Trophoblast cell (in vitro differentiated cells and primary cell): ENCODE data around the gene THSD4.

Source experiments
- DNase-seq, 2 donors: peaks; one replicate each; pipeline ENCODE4 v3.0.0-alpha.2; 2016
- H2AFZ ChIP-seq: 2 replicates; pipeline ENCODE4 v1.6.1; 2013; ENCODE audit warnings: low read length, moderate library complexity, mild to moderate bottlenecking; ENCODE audit not compliant: insufficient read depth, poor library complexity
- H2AK5ac ChIP-seq: 2 replicates; pipeline ENCODE4 v1.6.1; 2013; ENCODE audit warnings: mild to moderate bottlenecking, low read length
- H2BK120ac ChIP-seq: 2 replicates; pipeline ENCODE4 v1.6.1; 2013; ENCODE audit warnings: low read length, mild to moderate bottlenecking, moderate library complexity; ENCODE audit not compliant: insufficient read depth, poor library complexity
- H2BK12ac ChIP-seq: 2 replicates; pipeline ENCODE4 v1.6.1; 2013; ENCODE audit warnings: mild to moderate bottlenecking, low read length, moderate library complexity
- H2BK5ac ChIP-seq: 2 replicates; pipeline ENCODE4 v1.6.1; 2013; ENCODE audit warnings: low read length, low read depth, moderate library complexity, mild to moderate bottlenecking; ENCODE audit not compliant: poor library complexity
- H3K14ac ChIP-seq: 2 replicates; pipeline ENCODE4 v1.6.1; 2013; ENCODE audit warnings: mild to moderate bottlenecking, low read length
- H3K18ac ChIP-seq: 2 replicates; pipeline ENCODE4 v1.6.1; 2013; ENCODE audit warnings: mild to moderate bottlenecking, low read length
- H3K23ac ChIP-seq: 2 replicates; pipeline ENCODE4 v1.6.1; 2013; ENCODE audit warnings: low read length
- H3K27ac ChIP-seq: 2 replicates; pipeline ENCODE4 v1.5.1; 2013; ENCODE audit warnings: low read depth, mild to moderate bottlenecking, inconsistent platforms, low read length, moderate library complexity
- H3K27me3 ChIP-seq: 2 replicates; pipeline ENCODE4 v1.6.1; 2013; ENCODE audit warnings: inconsistent platforms, mild to moderate bottlenecking, low read length, moderate library complexity; ENCODE audit not compliant: insufficient read depth
- H3K36me3 ChIP-seq, 2 experiments: 1 replicate in 1 of 2; 2 replicates in 1 of 2; pipeline ENCODE4 v1.6.1; 2013; ENCODE audit warnings: low read length in 2 of 2, mild to moderate bottlenecking in 2 of 2, moderate library complexity in 1 of 2; ENCODE audit not compliant: insufficient read depth in 2 of 2, control insufficient read depth in 1 of 2
- H3K4ac ChIP-seq: 2 replicates; pipeline ENCODE4 v1.6.1; 2013; ENCODE audit warnings: low read depth, mild to moderate bottlenecking, low read length, moderate library complexity
- H3K4me1 ChIP-seq, 2 experiments: 1 replicate in 1 of 2; 2 replicates in 1 of 2; pipeline ENCODE4 v1.6.1; 2013; ENCODE audit warnings: low read length in 2 of 2, mild to moderate bottlenecking in 2 of 2, moderate library complexity in 1 of 2; ENCODE audit not compliant: insufficient read depth in 2 of 2, control insufficient read depth in 1 of 2
- H3K4me2 ChIP-seq: 2 replicates; pipeline ENCODE4 v1.6.1; 2013; ENCODE audit warnings: inconsistent platforms, mild to moderate bottlenecking, low read length, moderate library complexity
- H3K4me3 ChIP-seq: 2 replicates; pipeline ENCODE4 v1.5.1; 2013; ENCODE audit warnings: mild to moderate bottlenecking, low read depth, low read length, inconsistent platforms
- H3K79me1 ChIP-seq: one replicate; pipeline ENCODE4 v1.6.1; 2013; ENCODE audit warnings: low read length
- H3K79me2 ChIP-seq: 2 replicates; pipeline ENCODE4 v1.6.1; 2013; ENCODE audit warnings: low read length, mild to moderate bottlenecking; ENCODE audit not compliant: control insufficient read depth, insufficient read depth, poor library complexity
- H3K9ac ChIP-seq: 2 replicates; pipeline ENCODE4 v1.6.1; 2013; ENCODE audit warnings: mild to moderate bottlenecking, low read length
- H3K9me3 ChIP-seq: 2 replicates; pipeline ENCODE4 v1.6.1; 2013; ENCODE audit warnings: low read depth, mild to moderate bottlenecking, control low read depth, inconsistent platforms, low read length; ENCODE audit not compliant: insufficient read depth
- H4K12ac ChIP-seq: 2 replicates; pipeline ENCODE4 v1.6.1; 2013; ENCODE audit warnings: low read depth, mild to moderate bottlenecking, low read length, moderate library complexity
- H4K8ac ChIP-seq: 2 replicates; pipeline ENCODE4 v1.6.1; 2013; ENCODE audit warnings: low read depth, mild to moderate bottlenecking, low read length, moderate library complexity
- H4K91ac ChIP-seq: one replicate; pipeline ENCODE4 v1.6.1; 2013; ENCODE audit warnings: low read depth, mild to moderate bottlenecking, low read length, moderate library complexity
- WGBS: extraction: QIAGEN DNeasy Blood & Tissue Kit; methylation state at CpG from one replicate; pipeline ENCODE4 v1.1.7; 2013; ENCODE audit warnings: missing lambda C conversion rate; ENCODE audit not compliant: insufficient read length, insufficient coverage; ENCODE audit errors: extremely low coverage; 5-methylcytosine and 5-hydroxymethylcytosine counted together

Gene THSD4

DNA sequence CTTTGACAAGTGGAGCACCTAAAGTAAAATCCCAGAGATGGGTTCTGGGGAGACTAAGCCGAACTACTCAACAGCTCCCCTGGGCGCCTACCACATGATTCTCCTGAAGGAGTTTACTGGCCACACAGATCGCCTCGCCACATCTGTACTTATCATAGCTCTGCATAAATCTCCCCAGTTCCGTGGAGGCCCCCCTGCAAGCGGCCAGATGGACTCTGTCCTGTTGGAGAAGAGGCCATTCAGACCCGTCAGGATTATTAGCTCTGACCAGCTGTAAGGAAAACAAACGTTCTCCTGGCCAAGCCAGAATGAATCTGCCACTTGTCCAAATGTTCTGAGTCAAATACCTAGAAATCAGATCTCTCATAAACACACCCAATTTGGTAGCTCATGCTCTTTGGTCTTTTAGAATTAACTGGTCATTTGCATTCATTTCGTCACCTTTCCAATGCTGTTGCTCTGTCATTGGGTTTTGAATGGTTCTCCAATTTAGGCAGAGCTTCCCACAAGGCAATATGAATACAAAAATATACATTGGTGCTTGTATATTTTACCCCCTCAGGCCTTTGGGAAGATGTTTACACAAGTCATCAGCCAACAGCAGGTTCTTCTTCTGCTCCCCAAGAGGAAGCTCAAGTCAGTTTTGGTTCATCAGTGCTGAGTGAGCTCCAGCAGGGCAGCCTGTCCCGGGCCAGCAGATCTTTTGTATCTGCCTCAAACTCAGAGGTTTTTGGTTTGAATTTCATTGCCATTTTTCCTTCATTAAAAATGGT, 124.5 kb downstream of the THSD4 start:
- Histone ChIP-seq H3K23ac (no peak overlapping the region), H4K12ac (no peak overlapping the region), H3K79me2 (no peaks in the 10 kb centered on the region), H3K4me3 (no peak overlapping the region), H3K36me3 (no peaks in the 10 kb centered on the region), H3K79me1 (no peaks in the 10 kb centered on the region), H3K27ac (no peak overlapping the region), H3K14ac (no peak overlapping the region), H2BK5ac (no peak overlapping the region), H4K91ac (no peak overlapping the region), H2BK120ac (no peak overlapping the region), H3K27me3 (peaks cover under 1% of the 10 kb centered on the region), H2AK5ac (no peak overlapping the region), H4K8ac (no peak overlapping the region), H3K4me2 (no peak overlapping the region), H2BK12ac (no peak overlapping the region), H3K9ac (no peak overlapping the region), H3K4ac (no peak overlapping the region), H3K18ac (no peak overlapping the region), H2AFZ (no peak overlapping the region), H3K9me3 (peaks cover 3% of the 10 kb centered on the region), H3K4me1 (no peaks in the 10 kb centered on the region)
- no CpG with 5 or more reads among the region's 10 CpGs for WGBS
- no peak for DNase-seq

DNA sequence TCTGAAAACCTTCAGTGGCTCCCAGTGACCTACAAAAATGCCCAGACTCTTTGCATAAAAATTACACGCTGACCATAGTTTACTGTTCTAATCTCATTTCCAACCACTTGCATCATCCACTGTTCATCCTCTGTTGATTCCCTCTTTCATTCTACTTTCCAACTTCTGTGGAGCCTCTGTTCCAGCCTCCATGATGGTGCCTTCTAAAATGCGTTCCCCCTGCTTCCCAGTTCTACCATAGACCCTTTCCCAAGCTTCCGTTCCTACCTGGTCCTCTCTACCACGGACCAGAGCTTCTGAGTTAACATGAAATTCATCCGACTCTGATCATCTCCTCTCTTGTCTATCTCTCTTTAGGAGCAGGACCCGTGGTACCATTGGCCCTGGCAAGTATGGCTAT, 127.0 kb downstream of the THSD4 start:
- Histone ChIP-seq H2AFZ (no peak overlapping the region), H3K14ac (no peak overlapping the region), H3K4me3 (no peak overlapping the region), H3K79me2 (no peaks in the 10 kb centered on the region), H3K23ac (no peak overlapping the region), H2BK120ac (no peak overlapping the region), H4K8ac (no peak overlapping the region), H2AK5ac (no peak overlapping the region), H4K12ac (no peak overlapping the region), H3K36me3 (no peaks in the 10 kb centered on the region), H3K4me1 (no peaks in the 10 kb centered on the region), H3K9me3 (peaks cover 3% of the 10 kb centered on the region), H3K9ac (no peak overlapping the region), H3K4me2 (no peak overlapping the region), H4K91ac (no peak overlapping the region), H2BK12ac (no peak overlapping the region), H3K79me1 (no peaks in the 10 kb centered on the region), H3K27ac (no peak overlapping the region), H3K4ac (no peak overlapping the region), H3K18ac (no peak overlapping the region), H3K27me3 (peaks cover 5% of the 10 kb centered on the region), H2BK5ac (no peak overlapping the region)
- DNase-seq, result no peak
- no CpG with 5 or more reads among the region's 6 CpGs for WGBS

DNA sequence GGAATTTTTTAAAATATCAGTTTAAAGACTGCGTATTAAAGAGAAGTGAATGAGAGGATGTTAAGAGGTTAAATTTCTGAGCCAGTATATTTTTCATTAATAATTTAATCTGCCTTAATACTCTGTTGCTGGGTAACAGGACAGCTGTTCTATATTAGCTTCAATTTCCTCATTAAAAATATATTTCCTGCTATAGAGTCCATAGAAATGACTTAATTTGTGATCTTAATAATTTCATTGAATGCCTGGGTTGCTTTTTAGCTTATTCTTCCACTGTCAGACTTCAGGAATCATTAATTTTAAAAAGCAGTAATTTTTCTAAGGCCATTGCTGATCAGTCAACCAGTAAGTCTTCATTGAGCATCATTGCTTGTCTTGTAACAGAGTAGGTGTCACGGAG, 129.0 kb downstream of the THSD4 start:
- no peaks in the 10 kb centered on the region for H3K36me3 ChIP-seq
- no peak overlapping the region for H2BK120ac ChIP-seq
- H3K27ac ChIP-seq, result no peak overlapping the region
- H2BK5ac ChIP-seq, result no peak overlapping the region
- H3K27me3 ChIP-seq, result peaks cover 19% of the 10 kb centered on the region
- no peaks in the 10 kb centered on the region for H3K79me1 ChIP-seq
- no peak for DNase-seq
- no peak overlapping the region for H4K12ac ChIP-seq
- no peak overlapping the region for H2AK5ac ChIP-seq
- no peak overlapping the region for H2BK12ac ChIP-seq
- no peak overlapping the region for H3K4ac ChIP-seq
- no peak overlapping the region for H3K4me3 ChIP-seq
- no peaks in the 10 kb centered on the region for H3K4me1 ChIP-seq
- H3K9me3 ChIP-seq, result peaks cover 3% of the 10 kb centered on the region
- H4K91ac ChIP-seq, result no peak overlapping the region
- no peak overlapping the region for H4K8ac ChIP-seq
- H3K4me2 ChIP-seq, result no peak overlapping the region
- H3K9ac ChIP-seq, result no peak overlapping the region
- no peak overlapping the region for H2AFZ ChIP-seq
- WGBS, result no CpG with 5 or more reads among the region's 2 CpGs
- H3K14ac ChIP-seq, result no peak overlapping the region
- no peak overlapping the region for H3K18ac ChIP-seq
- no peaks in the 10 kb centered on the region for H3K79me2 ChIP-seq
- no peak overlapping the region for H3K23ac ChIP-seq

DNA sequence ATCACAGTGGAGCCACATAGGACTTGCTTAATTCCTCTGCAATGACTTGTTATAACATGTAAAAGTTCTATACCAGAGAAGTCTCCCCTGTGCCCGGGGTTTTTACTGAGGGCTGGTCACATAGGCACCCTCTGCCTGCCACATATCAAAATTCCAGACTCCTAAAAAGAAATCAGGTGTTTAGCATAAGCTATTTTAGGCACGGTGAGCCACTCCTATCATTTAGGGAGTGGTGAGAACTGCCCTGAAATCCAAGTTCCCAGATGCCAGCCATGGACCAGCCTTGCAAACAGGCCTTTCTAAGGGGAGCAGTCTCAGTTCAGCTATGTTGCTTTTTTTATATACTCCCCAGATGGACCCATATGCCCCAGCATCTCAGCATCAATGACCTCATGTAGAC, 130.3 kb downstream of the THSD4 start:
- H4K12ac ChIP-seq, result no peak overlapping the region
- peaks cover 19% of the 10 kb centered on the region for H3K27me3 ChIP-seq
- DNase-seq, result no peak
- H3K4ac ChIP-seq, result no peak overlapping the region
- no peak overlapping the region for H3K23ac ChIP-seq
- no peaks in the 10 kb centered on the region for H3K36me3 ChIP-seq
- no peak overlapping the region for H2BK12ac ChIP-seq
- no peak overlapping the region for H2AK5ac ChIP-seq
- no peaks in the 10 kb centered on the region for H3K4me1 ChIP-seq
- no CpG with 5 or more reads among the region's 2 CpGs for WGBS
- H3K79me1 ChIP-seq, result no peaks in the 10 kb centered on the region
- no peak overlapping the region for H3K4me2 ChIP-seq
- H3K9ac ChIP-seq, result no peak overlapping the region
- H3K14ac ChIP-seq, result no peak overlapping the region
- no peak overlapping the region for H2AFZ ChIP-seq
- H3K79me2 ChIP-seq, result no peaks in the 10 kb centered on the region
- no peak overlapping the region for H3K27ac ChIP-seq
- no peak overlapping the region for H2BK120ac ChIP-seq
- H2BK5ac ChIP-seq, result no peak overlapping the region
- no peak overlapping the region for H4K91ac ChIP-seq
- H4K8ac ChIP-seq, result no peak overlapping the region
- H3K9me3 ChIP-seq, result peaks cover 3% of the 10 kb centered on the region
- H3K4me3 ChIP-seq, result no peak overlapping the region
- no peak overlapping the region for H3K18ac ChIP-seq
